ENCODE data around the gene SRGAP3.
"Not testable (repeated sequence)": the region's sequence is repeated elsewhere in the genome, so short reads cannot be mapped to it uniquely, and the experiment has no call there.

The SRGAP3 gene

GRCh38 chr3:9098716-9099675 lies 150.4 kb downstream of the SRGAP3 start:
- TF ChIP-seq ZNF274 (IDR thresholded peaks at IDR 0.05; ENCODE audit: low read depth, low read length), result no peak
- H3K4me3 ChIP-seq (ENCODE audit: low read length), result no peak overlapping the region

GRCh38 chr3:9097495-9097894 lies 152.0 kb downstream of the SRGAP3 start:
- no peak overlapping the region for H3K4me3 ChIP-seq (ENCODE audit: low read length)
- TF ChIP-seq ZNF274 (IDR thresholded peaks at IDR 0.05; ENCODE audit: low read depth, low read length), result no peak

- no peak for TF ChIP-seq ZNF274 (IDR thresholded peaks at IDR 0.05; ENCODE audit: low read depth, low read length)
- no peak overlapping the region for H3K4me3 ChIP-seq (ENCODE audit: low read length)
Observed at GRCh38 chr3:9091486-9092235, 157.8 kb downstream of the SRGAP3 start.

- H3K4me3 ChIP-seq (ENCODE audit: low read length), result no peak overlapping the region
- no peak for TF ChIP-seq ZNF274 (IDR thresholded peaks at IDR 0.05; ENCODE audit: low read depth, low read length)
Observed at GRCh38 chr3:9088441-9089353, 160.7 kb downstream of the SRGAP3 start.

GRCh38 chr3:9087831-9088413 lies 161.5 kb downstream of the SRGAP3 start:
- TF ChIP-seq ZNF274 (IDR thresholded peaks at IDR 0.05; ENCODE audit: low read depth, low read length), result no peak
- H3K4me3 ChIP-seq (ENCODE audit: low read length), result no peak overlapping the region

- H3K4me3 ChIP-seq (ENCODE audit: low read length), result not testable (repeated sequence)
Observed at GRCh38 chr3:9085428-9085827, 164.0 kb downstream of the SRGAP3 start.

- no peak for TF ChIP-seq ZNF274 (IDR thresholded peaks at IDR 0.05; ENCODE audit: low read depth, low read length)
- no peak overlapping the region for H3K4me3 ChIP-seq (ENCODE audit: low read length)
Observed at GRCh38 chr3:9081184-9081818, 168.1 kb downstream of the SRGAP3 start.

GRCh38 chr3:9080163-9080562 lies 169.3 kb downstream of the SRGAP3 start:
- no peak overlapping the region for H3K4me3 ChIP-seq (ENCODE audit: low read length)
- no peak for TF ChIP-seq ZNF274 (IDR thresholded peaks at IDR 0.05; ENCODE audit: low read depth, low read length)

GRCh38 chr3:9079676-9080075 lies 169.8 kb downstream of the SRGAP3 start:
- H3K4me3 ChIP-seq (ENCODE audit: low read length), result no peak overlapping the region
- no peak for TF ChIP-seq ZNF274 (IDR thresholded peaks at IDR 0.05; ENCODE audit: low read depth, low read length)

GRCh38 chr3:9078561-9079240 lies 170.7 kb downstream of the SRGAP3 start:
- no peak for TF ChIP-seq ZNF274 (IDR thresholded peaks at IDR 0.05; ENCODE audit: low read depth, low read length)

GRCh38 chr3:9077029-9077428 lies 172.4 kb downstream of the SRGAP3 start:
- TF ChIP-seq ZNF274 (IDR thresholded peaks at IDR 0.05; ENCODE audit: low read depth, low read length), result no peak
- no peak overlapping the region for H3K4me3 ChIP-seq (ENCODE audit: low read length)

More at GRCh38 chr3:9078561-9079240, 170.7 kb downstream of the SRGAP3 start:
- H3K4me3 ChIP-seq (ENCODE audit: low read length), result no peak overlapping the region

GRCh38 chr3:9075762-9076161 lies 173.7 kb downstream of the SRGAP3 start:
- H3K4me3 ChIP-seq (ENCODE audit: low read length), result no peak overlapping the region
- no peak for TF ChIP-seq ZNF274 (IDR thresholded peaks at IDR 0.05; ENCODE audit: low read depth, low read length)

- no peak for TF ChIP-seq ZNF274 (IDR thresholded peaks at IDR 0.05; ENCODE audit: low read depth, low read length)
- no peak overlapping the region for H3K4me3 ChIP-seq (ENCODE audit: low read length)
Observed at GRCh38 chr3:9074079-9074478, 175.4 kb downstream of the SRGAP3 start.
